GM18520 (cell line): ENCODE measurements around the gene GINS1.

Experiments
- ATAC-seq: cut with Tn5 transposase; IDR thresholded peaks from one replicate; pipeline ENCODE4 v1.9.1; 2021; ENCODE audit not compliant: unreplicated experiment

GINS1 gene

DNA sequence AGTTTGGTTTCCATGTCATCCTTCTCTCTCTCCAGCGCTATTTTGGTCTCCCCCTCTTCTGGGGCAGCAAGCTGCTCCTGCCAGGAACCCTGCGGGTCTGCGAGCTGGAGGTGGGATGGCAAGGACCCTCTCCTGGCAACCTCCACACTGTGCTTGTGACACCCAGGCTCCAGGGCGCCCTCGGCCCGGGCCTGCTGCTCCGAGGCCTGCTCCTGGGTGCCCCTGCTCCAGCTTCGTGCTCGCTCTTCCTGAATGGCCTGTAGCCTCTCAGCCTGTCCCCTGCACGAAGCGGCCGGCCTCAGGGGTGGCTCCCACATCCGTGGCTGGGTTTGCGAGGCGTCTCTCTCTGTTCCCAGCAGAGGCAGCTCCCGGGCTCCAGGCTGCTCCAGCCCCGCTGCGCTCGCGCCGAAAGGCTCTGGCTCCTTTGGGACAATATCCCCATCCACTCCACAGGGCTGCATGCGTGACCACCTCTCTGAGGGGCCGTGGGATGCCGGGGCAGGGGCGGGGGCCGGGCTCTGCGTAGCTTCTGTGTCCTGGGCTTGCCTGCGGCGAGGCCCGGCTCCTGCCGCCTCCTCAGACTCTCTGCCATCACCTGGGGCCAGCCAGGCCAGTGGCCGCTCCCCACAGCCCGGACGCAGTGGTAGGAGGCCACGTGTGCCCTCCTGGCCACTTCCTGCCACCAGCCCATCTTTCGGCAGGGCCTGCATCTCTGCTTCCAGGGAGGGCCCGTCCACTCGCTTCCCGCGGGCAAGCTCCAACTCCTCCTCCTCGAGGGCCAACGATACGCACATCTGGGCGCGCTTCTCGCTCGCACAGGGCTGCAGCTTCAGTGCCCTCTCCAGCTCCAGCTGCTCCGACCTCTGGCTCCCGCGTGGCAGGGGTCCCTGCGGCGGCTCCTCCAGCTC is 68.9 kb downstream of the GINS1 start:
- ATAC-seq: no peak

DNA sequence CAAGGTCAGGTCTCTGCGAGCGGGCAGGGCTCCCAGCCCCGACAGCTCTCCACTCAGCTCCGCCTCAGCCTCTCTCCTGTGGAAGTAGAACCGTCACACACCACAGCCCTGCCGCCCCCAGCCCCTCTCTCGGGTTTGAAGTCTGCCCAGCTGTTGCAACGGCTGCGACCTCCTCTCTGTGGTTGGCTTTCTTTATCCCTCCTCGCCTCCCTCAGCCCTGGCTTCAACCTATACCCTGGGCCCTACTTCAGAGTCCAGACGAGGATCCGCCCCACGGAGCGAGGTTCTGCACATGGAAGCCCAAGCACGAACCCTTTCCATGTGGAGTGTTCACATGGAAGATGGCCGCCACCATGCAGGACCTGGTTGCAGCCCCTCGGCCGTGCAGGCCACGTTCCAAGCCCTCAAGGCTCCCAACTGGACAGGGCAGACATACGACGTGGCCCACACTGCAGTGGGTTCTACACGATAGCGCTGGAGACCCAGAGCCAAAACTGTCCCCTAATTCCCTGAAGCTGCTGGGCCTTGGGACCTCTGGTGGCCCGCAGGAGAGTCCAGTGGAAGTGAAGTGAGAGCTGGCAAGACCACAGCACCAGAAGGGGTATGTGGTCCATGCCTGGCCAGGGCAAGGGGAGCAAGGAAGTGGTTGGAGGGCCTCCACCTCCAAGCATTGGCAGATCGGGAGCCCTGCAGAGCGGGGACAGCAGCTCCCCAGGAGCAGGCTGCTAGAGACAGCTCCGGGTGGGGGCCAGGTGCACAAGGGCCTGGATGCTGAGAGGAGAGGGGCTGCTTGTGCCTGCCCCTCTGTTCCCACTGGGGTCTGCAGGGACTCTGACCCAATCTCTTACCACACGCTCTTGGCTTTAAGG is 69.8 kb downstream of the GINS1 start:
- ATAC-seq: no peak

DNA sequence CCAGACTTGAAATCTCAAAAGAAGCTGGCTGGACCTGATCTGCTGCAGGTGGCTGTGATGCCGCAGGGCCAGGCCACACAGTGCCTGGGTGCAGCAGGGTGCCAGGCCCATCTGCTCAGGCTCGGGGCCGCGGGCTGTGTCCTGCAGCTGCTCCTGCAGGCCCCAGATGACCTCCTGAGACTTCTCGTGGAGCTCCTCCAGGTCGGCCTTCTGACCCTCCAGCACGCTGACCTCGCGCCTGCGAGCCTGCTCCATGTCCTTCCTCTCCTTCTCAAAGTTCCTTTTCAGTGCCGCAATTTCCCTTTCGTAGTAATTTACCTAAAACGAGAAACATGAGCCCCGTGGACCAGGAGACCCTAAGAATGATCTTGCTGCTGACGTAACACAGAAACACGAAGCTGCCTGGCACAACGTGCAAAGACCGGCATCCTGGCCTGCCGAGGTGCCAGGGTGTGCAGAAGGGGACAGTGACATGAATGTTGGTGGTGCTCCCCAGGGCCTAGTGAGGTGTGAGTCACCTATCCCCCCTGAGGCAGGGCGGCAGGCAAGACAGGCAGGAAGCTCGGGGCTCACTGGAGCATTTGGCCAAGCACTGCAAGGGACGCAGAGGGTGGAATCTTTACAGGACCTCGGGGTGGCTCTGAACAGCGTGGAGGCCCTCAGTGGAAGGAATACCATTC is 71.6 kb downstream of the GINS1 start:
- ATAC-seq: no peak

DNA sequence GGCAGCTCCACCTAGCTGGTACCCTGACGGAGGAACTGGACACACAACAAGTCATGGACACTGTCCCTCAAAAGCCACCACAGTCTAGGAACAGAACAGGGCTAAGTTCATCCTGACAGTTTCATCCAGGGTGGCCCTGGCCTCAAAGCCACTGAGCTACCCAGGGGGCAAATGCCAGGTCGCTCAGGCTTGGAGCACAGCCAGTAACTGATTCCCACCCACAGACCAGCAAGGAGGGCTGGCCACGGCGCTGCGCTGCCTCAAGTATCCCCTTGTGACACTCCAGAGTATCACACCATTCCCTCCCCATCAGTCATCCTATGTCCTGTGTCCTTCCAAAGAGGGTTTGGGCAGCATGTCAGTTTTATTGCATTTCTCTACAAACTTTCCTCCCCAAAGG is 72.2 kb downstream of the GINS1 start:
- ATAC-seq: no peak

DNA sequence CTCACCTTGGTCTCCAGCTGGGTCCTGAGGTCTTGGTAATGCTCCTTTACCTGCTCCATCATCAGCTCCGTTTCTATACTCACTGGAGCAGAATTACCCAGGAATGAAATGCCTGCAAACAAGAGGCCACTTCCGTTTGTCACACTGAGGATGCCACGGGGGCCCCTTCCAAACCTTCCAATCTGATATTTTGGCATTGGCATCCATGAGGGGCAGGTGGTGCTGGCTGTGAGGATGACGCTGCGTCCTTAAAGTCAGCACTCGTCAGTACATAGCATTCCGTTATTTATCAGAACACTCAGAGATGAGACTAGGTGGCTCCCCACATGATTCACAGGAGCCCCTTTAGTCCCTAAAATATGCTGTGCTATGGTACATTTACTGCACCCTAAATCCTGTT is 72.7 kb downstream of the GINS1 start:
- no peak for ATAC-seq

DNA sequence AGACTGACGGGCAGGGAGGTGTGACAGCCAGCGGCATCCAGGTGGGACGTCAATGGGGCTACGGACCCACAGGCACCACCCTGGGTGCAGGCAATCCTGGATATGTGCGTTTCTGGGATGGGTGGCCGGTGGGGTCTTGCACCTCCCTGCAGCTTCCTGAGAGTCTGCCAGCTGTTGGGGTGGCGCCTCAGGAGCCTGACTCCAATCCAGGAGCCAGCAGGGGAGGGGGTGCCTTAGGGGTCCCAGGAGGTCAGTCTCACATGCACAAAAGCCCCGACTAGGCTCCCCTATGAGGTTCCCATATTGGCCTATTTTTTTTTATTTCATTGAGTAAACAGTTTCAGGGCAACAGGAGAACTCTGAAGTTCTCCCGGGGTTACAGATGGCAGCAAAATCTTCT is 73.3 kb downstream of the GINS1 start:
- no peak for ATAC-seq

DNA sequence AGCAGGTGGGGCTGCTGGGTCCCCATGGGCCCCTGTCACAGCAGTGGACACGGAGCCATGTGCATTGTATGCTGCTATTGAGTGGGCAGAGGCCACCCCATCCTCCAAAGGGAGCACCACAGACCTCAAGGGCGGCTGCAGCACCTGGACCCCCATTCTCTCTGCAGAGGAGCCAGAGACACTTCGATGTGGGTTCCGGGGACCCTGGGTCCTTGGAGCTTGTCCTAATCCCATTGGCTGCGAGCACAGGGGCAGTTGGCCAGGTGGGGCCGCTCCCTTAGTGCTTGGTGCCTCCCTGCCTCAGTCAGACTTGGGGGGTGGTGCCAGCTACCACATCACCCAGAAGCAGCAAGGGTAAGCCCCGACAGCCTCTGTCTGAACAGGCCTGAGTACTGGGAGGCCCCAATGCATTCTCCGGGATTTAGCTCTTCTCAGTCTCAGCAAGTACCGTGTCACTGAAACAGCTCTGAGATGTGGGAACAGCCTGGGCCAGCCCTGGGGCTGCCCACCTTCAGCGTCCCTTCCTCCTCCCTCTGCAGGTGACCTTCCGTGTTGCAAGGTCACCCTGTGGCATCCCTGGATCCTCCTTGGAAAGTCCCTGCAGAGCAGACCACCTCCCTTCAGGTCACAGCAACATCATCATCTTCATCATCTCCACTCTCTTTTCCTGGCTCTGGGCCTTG is 73.9 kb downstream of the GINS1 start:
- ATAC-seq: no peak

DNA sequence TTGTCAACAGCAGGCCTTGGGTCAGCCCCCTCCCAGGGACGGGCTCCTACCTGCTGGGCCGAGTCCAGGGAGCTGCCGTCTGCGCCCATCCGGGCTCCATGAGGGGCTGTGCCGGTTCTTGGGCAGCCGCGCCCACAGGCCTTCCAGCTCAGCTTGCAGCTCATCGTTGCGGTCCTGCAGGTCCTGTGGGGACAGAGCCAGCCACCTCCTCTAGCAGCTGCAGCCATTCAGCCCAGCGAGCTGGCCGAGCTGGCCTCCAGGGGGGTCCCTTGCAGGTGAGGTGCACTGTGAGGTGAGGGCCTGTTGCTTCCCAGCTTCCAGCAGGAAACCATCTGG is 74.4 kb downstream of the GINS1 start:
- no peak for ATAC-seq

DNA sequence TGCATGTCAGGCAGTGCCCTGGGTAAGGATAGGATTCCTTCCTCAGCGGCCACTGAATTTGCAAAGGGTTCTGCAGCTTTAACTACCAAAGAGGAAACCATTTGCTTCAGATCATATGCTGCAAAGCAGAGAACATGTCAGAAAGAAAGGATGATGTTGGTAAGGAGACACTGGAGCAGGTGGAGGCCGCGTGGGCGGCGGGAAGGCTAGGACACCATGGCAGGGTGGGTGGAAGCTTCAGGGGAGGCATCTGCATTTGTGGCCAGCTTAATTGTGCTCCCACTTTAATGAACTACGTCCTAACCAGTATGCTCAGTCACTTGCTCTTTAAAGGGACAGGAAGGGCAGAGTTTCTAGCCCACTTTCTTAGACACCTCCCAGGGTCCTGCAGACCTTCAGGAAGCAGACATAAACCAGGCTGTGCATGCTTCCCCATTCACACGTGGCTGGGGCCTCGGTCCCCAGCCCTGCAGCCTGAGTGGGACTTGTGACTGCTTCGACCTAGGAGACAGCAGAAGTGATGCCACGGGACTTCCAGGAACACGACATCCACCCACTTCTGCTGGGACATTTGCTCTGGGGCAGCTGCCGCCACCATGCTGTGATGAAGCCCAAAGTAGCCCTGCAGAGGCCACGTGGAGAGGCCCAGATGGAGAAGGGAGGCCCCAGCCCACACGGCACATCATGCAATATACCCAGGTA is 76.1 kb downstream of the GINS1 start:
- ATAC-seq: no peak

DNA sequence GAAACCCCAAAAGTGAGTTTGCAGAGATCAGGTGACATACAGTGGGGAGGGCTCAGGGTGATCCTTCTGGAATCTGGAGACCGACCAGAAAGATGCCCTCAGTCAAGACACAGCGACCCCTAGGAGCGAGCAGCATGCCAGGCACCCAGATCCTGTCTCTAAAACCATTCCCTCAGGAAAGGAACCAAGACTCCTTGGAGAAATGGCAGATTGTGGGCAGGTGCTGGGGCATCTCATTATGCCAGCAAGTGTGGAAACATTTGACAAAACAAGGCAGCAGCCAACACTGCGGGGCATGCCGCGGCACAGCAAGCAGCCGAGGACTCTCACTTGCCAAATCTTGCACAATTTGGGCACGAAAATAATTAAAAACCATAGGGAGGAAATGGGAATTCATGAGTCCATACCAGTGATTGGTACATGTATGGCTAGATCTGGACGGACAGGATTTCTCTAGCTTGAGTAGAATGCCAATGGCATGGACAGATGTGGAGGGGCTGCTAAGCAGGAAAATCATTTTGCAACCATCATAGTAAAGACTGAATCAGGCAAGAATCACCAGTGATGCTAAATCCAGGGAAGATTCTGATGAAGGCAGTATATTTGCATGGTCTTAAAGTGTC is 76.9 kb downstream of the GINS1 start:
- no peak for ATAC-seq

DNA sequence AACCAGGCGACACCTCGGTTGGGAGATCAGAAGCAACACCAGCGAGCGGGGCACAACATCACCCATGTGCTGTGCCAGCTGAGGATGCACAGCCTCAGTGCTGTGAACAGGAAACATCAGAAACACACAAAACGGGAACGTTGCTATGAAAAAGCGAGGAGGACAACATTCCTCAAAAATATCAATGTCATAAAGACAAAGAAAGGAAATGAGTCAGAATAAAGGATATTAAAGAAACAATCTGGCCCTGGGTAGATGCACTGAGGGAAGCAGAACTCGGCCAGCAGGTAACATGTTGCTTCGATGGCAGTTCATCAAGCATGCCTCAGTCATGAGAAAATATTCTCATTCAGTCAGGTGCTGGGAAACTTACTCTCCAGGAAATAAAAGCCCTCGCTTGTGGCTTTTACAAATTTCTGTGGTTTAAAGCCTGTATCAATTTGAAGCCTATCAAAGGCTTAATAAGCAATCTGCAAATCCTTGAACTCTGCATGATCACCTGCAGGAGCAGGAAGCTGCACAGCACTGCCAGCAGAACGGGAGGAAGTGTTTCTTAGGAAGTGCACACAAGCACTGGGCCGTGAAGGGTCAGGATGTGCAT is 77.5 kb downstream of the GINS1 start:
- ATAC-seq: no peak

DNA sequence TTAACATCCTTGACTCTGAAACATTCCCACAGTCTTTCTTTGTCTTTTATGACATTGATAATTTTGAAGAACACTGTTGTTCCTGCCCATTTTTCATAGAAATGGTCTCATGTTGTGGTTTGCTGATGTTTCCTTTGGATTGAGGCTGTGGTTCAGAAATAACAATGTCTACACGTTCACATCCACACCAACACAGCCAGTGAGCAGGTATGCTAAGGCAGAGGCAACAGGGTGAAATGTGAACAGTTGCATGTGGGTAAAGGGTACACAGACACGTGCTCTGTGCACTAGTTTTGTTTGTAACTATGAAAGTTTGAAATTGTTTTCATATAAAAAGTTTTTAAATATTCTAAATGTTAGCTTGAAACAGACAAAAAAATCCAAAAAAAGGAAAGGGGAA is 78.4 kb downstream of the GINS1 start:
- ATAC-seq: no peak

DNA sequence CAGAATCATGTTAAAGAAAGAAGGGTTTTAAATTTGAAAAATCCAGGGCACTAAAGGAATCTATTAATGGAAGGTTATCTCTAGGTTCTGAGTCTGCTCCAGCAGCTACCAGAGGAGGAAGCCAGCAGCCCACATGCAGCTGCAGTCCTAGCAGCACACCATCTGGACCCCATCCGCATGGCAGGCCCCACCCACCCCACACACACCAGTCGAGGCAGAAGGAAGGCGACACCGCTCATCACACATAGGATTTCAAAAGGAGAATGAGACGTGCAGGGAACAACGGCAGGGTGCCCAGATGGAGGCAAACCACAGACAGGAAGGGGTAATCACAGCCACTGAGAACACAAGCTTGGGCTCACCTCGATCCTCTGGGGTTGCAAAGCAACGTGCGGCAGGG is 78.9 kb downstream of the GINS1 start:
- no peak for ATAC-seq

DNA sequence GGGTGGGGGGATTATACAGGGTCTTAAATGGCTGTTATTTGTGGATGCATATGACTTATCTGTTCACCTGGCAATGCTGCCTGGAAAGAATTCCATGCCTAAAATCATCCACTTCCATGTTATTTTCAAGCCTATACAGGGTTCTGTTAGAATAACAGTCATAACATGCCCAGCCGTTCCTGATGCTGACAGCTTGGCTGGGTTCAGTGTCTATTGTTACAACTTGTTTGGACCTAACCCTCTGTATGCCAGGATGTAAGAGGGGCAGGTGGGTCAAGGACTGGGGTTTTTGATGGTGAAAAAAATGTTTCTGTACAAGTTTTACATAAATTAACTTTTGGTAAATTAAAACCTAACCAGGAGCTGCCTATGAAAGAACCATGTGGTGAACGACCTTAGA is 79.8 kb downstream of the GINS1 start:
- ATAC-seq: no peak

DNA sequence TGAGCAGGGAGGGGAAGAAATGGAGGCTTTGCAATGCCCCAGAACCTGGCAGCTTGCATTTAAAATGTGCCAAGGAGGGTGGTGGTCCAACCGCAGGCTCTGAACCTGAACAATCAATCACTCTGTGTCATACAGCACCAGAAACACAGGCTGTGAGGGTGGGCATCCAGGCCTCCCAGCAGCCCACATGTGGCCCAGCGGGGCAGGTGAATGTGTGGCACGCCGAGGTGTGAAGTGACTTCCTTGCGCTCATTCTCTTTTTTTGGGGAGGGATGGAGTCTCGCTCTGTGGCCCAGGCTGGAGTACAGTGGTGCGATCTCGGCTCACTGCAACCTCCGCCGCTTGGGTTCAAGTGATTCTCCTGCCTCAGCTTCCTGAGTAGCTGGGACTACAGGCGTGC is 80.5 kb downstream of the GINS1 start:
- no peak for ATAC-seq

DNA sequence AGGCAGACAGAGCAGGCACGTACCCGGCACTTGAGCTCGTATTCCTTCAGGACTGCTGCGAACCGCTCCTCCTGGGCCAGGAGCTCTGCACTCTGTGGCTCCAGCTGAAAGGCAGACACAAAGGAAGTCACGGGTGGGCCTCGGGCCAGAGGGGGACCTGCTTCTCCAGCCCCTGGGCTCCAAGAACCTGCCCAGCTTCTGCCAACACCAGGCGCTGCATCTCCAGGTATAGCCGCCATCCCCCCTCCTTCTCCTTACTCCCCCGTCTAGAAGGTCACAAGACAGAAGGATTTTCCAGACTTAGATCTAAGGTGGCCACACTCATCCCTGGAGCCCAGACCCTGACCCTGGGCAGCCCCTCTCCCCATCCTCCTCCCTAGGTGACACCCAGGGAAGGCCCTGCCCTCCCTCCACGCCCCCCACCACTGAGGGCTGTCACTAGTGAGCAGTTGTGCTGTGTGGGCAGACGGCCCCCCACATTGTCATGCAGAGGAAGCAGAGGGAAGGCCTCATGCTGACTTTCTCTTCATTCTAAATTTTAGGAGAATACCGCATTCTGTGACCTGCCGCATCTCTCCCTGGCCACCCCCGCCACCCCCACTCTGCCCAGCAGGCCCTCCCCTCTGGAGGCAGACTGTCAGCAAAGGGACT is 81.9 kb downstream of the GINS1 start:
- no peak for ATAC-seq

DNA sequence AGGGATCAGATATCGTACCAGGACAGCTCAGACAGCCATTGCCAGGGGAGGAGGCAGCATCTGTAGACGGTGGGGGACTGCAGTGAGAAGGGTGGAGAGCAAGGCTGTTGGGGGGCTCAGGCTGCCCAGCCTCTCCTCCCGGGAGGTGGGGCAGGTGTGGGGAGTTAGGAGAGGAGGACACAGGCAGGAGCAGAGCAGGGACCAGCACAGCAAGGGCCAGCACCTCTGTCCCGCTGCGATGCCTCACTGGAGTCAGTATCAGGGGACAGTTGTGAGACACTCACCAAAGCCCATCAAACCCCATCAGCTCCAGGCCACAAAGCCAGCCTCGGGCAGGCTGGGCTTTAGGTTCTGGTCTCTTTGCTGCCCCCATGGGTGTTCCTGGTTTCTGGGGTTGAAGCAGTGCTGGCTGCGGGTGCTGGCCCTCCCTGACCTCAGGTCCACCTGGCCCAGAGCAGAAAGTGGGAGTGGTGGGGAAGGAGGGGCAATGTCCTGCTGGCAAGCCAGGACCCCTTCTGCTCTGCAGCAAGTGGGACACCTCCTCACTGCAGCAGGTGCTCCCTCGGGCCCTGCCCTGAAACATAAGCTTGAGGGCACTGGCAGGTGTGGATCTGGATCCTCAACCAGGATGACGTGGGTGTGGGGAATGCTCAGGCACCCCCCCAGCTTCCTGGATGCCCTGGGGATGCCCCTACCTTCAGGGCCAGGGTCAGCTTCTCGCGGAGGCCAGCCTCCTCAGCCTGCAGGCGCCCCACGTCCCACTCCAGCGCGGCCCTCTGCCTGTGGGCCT is 83.4 kb downstream of the GINS1 start:
- ATAC-seq: no peak

DNA sequence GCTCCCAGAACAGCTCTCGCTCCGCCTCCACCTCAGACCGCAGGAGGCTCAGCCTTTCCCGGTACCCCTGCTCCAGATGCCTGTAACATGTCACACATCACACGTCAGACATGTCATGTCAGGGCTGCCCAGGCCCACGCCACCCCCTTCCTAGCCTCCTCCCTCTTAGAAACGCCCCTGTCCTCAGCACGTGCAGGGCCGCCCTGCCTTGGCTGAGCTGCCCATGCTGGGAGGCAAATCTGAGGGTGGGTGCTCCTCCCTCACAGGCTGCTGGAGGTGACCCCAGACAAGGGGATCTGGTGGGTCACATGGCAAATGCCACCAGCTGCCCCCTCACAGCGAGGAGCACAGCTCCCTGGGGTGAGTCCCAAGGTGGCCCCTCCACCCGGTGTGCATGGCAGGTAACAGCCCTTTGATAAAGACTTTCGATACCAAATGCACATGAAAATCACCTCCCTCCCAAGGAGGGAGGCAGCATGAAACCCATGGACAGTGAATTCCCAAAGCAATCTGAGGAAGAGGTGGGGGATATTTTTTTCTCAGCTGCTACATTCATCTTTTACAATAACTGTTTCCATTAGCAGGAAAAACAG is 84.1 kb downstream of the GINS1 start:
- ATAC-seq: no peak
